BLaER1 treated with 17β-estradiol and CSF1 and Interleukin-3, amounts not matched to agents 10 nM and 100 nM (cell line): ENCODE data around the gene CHADL.

Experiments
- H3K27ac ChIP-seq, 11 experiments: shearing (Covaris generic); formaldehyde crosslinking; 2 replicates each; pipeline ENCODE4 v1.8.1; 2022
- H3K27me3 ChIP-seq, 11 experiments: shearing (Covaris generic); formaldehyde crosslinking; 2 replicates each; pipeline ENCODE4 v1.8.1; 2022
- H3K36me3 ChIP-seq, 11 experiments: shearing (Covaris generic); formaldehyde crosslinking; 2 replicates each; pipeline ENCODE4 v1.8.1; 2022
- H3K4me1 ChIP-seq, 10 experiments: shearing (Covaris generic); formaldehyde crosslinking; 2 replicates each; pipeline ENCODE4 v1.8.1; 2022
- H3K4me2 ChIP-seq, 11 experiments: shearing (Covaris generic); formaldehyde crosslinking; 2 replicates each; pipeline ENCODE4 v1.8.1; 2022
- H3K4me3 ChIP-seq, 10 experiments: shearing (Covaris generic); formaldehyde crosslinking; 2 replicates each; pipeline ENCODE4 v1.8.1; 2022
- H3K9ac ChIP-seq, 11 experiments: shearing (Covaris generic); formaldehyde crosslinking; 2 replicates each; pipeline ENCODE4 v1.8.1; 2022
- H3K9me3 ChIP-seq, 11 experiments: shearing (Covaris generic); formaldehyde crosslinking; replicated peaks in 1 of 11; 2 replicates each; pipeline ENCODE4 v1.8.1; 2022
- H4K20me1 ChIP-seq, 11 experiments: shearing (Covaris generic); formaldehyde crosslinking; 2 replicates each; pipeline ENCODE4 v1.8.1; 2022
- Cebpa-rat ChIP-seq, 11 experiments: shearing (Covaris generic); IDR thresholded peaks; 2 replicates each; pipeline ENCODE4 v1.8.1; 2022

CHADL gene

DNA sequence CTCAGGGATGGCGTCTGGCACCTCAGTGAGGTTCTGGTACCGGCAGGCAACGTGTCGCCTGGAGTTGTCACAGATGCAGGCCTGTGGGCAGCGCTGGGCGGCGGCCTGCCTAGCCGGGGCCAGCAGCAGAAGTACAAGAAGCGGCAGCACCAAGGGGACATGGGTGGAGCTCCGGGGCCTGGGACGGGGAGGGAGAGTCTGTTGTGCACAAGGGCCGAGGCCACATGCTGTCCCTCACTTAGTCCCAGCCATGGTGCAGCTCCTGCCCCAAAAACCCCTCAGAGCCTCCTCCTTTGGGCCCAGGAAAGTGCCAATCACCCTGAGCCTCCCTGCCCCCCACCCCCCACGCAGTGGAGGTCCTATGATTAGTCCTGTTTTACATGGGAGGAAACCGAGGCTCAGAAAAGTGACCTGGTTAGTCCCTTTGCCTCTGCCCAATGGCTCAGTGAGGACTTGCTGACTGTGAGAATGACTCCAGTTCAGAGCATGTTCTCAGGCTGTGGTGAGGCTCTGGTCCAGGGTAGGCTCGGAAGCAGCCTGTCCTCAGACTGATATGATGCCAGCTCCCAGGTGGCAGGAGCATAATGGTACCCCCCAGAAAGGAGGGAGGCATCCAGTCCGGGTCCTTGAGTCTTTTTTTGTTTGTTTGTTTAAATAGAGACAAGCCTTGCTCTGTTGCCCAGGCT lies 1.1 kb downstream of the CHADL start:
- peaks cover 0 to 35% (median 0%) of the 10 kb centered on the region in 11 experiments; a peak in 4 of 22 replicates for H4K20me1 ChIP-seq
- no peak overlapping the region for H3K4me3 ChIP-seq
- H3K27me3 ChIP-seq, result no peaks in the 10 kb centered on the region
- no peak overlapping the region for H3K27ac ChIP-seq
- peaks cover 0 to 23% (median 5%) of the 10 kb centered on the region in 11 experiments; a peak in 7 of 22 replicates for H3K36me3 ChIP-seq
- H3K4me2 ChIP-seq, result no peak overlapping the region
- H3K4me1 ChIP-seq, result peaks cover 8 to 31% (median 24%) of the 10 kb centered on the region in 10 experiments
- TF ChIP-seq Cebpa-rat (IDR thresholded peaks at IDR 0.05), result no peak
- no peaks in the 10 kb centered on the region for H3K9me3 ChIP-seq
- peak overlapping the region in 1 of 11 experiments; percentile 24; a peak in 1 of 22 replicates for H3K9ac ChIP-seq

DNA sequence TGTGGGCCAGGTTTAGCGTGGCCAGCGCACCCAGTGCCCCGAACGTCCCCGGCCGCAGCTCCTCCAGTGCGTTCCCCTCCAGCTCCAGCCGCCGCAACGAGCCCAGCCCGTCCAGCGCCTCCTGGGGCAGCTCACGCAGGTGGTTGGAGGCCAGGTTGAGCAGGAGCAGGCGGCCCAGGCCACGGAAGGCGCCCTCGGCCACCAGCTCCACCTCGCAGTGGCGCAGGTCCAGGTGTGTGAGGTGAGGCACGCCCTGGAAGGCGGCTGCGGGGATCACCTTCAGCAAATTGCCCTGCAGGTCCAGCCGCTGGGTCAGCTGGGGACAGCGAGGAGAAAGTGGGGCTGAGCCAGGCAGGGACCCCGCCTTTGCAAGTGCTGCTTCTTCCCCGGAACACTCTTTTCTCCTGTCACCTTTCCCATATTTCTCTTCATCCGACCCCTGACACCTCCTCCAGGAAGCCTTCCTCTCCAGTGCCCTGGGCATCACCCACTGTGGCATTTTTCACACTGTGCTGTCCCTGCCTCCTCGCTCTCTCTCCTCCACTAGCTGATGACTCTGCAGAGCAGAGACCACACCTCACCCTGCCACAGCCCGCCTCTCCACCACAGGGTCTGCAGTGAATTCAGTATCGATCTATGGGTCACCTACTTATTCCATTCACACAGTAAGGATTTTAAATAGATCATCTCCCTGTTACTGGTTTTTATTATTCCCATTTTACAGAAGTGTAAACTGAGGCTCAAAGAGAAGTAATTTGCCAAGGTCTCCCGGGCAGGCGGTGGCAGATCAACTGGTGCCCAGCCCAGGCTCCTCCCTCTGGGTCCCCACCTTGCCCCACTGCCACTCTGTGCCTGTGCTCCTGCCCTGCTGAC lies 1.9 kb downstream of the CHADL start:
- no peaks in the 10 kb centered on the region for H3K9me3 ChIP-seq
- peak overlapping the region; percentile 83 to 100 (median 96); a peak in 20 of 22 replicates for H3K4me2 ChIP-seq
- H3K36me3 ChIP-seq, result peaks cover 0 to 15% (median 0%) of the 10 kb centered on the region in 11 experiments; a peak in 3 of 22 replicates
- no peaks in the 10 kb centered on the region for H3K27me3 ChIP-seq
- peak overlapping the region in 5 of 11 experiments; percentile 67 to 74 (median 72); a peak in 8 of 22 replicates for H3K27ac ChIP-seq
- H3K4me1 ChIP-seq, result peaks cover 8 to 31% (median 24%) of the 10 kb centered on the region in 10 experiments
- H3K4me3 ChIP-seq, result peak overlapping the region in 7 of 10 experiments; percentile 58 to 65 (median 62); a peak in 11 of 20 replicates
- peaks cover 0 to 30% (median 0%) of the 10 kb centered on the region in 11 experiments; a peak in 3 of 22 replicates for H4K20me1 ChIP-seq
- TF ChIP-seq Cebpa-rat (IDR thresholded peaks at IDR 0.05), result no peak
- H3K9ac ChIP-seq, result peak overlapping the region in 10 of 11 experiments; percentile 68 to 81 (median 78); a peak in 17 of 22 replicates

- TF ChIP-seq Cebpa-rat (IDR thresholded peaks at IDR 0.05), result no peak
- Histone ChIP-seq H3K36me3 (peaks cover 0 to 7% (median 0%) of the 10 kb centered on the region in 11 experiments; a peak in 1 of 22 replicates), H3K9ac (peak overlapping the region; percentile 68 to 81 (median 77)), H3K9me3 (no peaks in the 10 kb centered on the region), H3K4me3 (peak overlapping the region; percentile 49 to 70 (median 62)), H3K4me1 (peaks cover 8 to 31% (median 24%) of the 10 kb centered on the region in 10 experiments), H3K27ac (peak overlapping the region; percentile 49 to 74 (median 67); a peak in 21 of 22 replicates), H4K20me1 (peaks cover 0 to 30% (median 0%) of the 10 kb centered on the region in 11 experiments; a peak in 2 of 22 replicates), H3K4me2 (peak overlapping the region; percentile 83 to 100 (median 96)), H3K27me3 (no peaks in the 10 kb centered on the region)
These were observed 2.8 kb downstream of the CHADL start for GRCh38 chr22:41237707-41238569.

DNA sequence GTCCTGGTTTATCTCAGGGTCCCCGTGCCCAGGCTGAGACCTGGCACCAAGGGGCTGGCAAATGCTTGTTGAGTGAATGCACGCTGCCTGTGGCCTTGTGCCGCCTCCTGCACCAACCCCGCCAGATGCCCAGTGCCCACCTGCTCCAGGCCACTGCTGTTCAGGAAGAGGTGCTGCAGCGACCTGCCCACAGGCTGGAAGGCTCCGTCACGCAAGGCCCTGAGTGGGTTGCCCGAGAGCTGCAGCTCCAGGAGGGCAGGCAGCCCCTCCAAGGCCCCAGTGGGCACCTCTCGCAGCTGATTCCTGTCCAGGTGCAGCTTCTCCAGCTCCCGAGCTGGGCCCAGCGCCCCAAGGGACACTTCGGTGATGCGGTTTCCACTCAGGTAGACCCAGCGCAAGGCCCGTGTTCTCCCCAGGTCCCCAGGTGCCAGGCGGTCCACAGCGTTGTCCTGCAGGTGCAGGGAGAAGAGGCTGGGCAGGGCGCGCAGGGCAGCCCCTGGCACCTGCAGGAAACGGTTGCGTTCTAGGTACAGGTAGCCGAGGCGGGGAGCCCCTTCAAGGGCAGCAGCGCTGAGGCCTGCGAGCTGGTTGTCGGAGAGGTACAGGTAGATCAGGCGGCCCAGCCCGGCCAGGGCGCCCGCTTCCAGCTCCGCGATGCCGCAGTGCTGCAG lies 3.6 kb downstream of the CHADL start:
- H3K27me3 ChIP-seq, result no peaks in the 10 kb centered on the region
- H3K36me3 ChIP-seq, result no peaks in the 10 kb centered on the region
- peak overlapping the region; percentile 83 to 100 (median 96) for H3K4me2 ChIP-seq
- H3K4me1 ChIP-seq, result peaks cover 8 to 31% (median 17%) of the 10 kb centered on the region in 10 experiments
- H3K4me3 ChIP-seq, result peak overlapping the region; percentile 49 to 70 (median 62)
- H3K9ac ChIP-seq, result peak overlapping the region; percentile 68 to 81 (median 77)
- TF ChIP-seq Cebpa-rat (IDR thresholded peaks at IDR 0.05), result no peak
- no peaks in the 10 kb centered on the region for H3K9me3 ChIP-seq
- H3K27ac ChIP-seq, result peak overlapping the region in 9 of 11 experiments; percentile 49 to 74 (median 67); a peak in 12 of 22 replicates
- peaks cover 0 to 30% (median 0%) of the 10 kb centered on the region in 11 experiments; a peak in 2 of 22 replicates for H4K20me1 ChIP-seq

DNA sequence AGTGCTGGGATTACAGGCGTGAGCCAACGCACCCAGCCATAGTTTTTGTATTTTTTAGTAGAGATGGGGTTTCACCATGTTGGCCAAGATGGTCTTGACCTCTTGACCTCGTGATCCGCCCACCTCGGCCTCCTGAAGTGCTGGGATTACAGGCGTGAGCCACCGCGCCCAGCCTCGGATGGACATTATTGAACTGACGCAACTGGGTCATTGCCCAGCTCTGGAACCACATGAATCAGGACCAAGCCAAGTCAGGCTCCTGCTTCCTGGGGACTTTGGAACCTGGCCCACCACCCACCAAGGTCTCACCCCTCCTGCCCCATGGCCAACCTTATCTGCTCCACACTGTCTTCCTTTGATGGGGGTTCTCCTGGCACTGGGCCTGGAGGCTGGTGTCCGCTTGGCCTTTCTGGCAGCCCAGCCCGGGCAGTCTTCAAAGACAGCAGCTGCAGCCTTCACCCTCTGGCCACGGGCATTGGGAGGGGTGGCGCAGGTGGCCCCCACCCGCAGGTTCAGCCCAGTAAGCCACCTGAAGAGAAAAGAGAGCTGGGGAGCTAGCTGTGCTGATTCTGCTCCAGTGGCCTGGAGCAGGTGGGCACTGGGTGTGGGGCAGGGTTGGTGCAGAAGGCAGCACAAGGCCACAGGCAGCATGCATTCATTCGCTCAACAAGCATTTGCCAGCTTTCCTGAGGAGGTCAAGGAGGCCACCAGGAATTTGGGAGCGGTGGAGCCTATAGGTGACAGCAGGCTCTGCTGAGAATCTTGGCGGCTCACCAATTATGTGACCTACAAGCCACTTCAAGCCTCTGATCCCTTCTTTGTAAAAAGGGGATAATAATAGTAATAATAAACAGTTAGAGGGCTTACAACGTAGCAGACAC lies 5.7 kb downstream of the CHADL start:
- Histone ChIP-seq H4K20me1 (peaks cover 0 to 27% (median 0%) of the 10 kb centered on the region in 11 experiments; a peak in 3 of 22 replicates), H3K36me3 (peaks cover 0 to 18% (median 9%) of the 10 kb centered on the region in 11 experiments; a peak in 9 of 22 replicates), H3K27me3 (no peaks in the 10 kb centered on the region), H3K9me3 (no peaks in the 10 kb centered on the region), H3K4me1 (peaks cover 8 to 32% (median 17%) of the 10 kb centered on the region in 10 experiments), H3K27ac (no peak overlapping the region), H3K9ac (no peak overlapping the region), H3K4me3 (no peak overlapping the region), H3K4me2 (no peak overlapping the region)
- no peak for TF ChIP-seq Cebpa-rat (IDR thresholded peaks at IDR 0.05)

GRCh38 chr22:41231369-41231768 lies 9.4 kb downstream of the CHADL start:
- H3K4me2 ChIP-seq, result no peak overlapping the region
- H3K27ac ChIP-seq, result no peak overlapping the region
- no peak overlapping the region for H3K4me3 ChIP-seq
- peaks cover 0 to 14% (median 7%) of the 10 kb centered on the region in 10 experiments; a peak in 11 of 20 replicates for H3K4me1 ChIP-seq
- H3K27me3 ChIP-seq, result no peaks in the 10 kb centered on the region
- no peaks in the 10 kb centered on the region for H3K9me3 ChIP-seq
- no peak overlapping the region for H3K9ac ChIP-seq
- peaks cover 15 to 54% (median 30%) of the 10 kb centered on the region in 11 experiments for H3K36me3 ChIP-seq
- peaks cover 0 to 12% (median 0%) of the 10 kb centered on the region in 11 experiments; a peak in 2 of 22 replicates for H4K20me1 ChIP-seq
- no peak for TF ChIP-seq Cebpa-rat (IDR thresholded peaks at IDR 0.05)

DNA sequence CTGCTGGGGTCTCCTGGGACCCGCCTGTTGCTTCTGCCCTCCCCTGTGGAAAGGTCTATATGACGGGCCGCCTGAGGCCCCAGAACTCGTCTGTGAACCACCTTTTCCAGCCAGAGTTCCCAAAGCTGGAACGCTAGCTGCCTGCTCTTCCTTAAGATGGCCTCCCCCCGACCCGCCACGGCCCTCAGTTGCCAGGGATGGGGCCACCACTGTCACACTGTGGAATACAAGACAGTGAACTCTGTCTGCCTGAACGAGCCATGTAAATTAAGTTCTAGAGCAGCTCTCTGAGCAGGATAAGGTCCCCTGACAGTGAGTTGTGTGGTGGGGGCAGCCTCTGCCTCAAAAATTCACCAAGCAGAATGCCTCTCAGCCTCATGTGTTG lies 10.3 kb downstream of the CHADL start:
- H3K36me3 ChIP-seq, result peaks cover 20 to 63% (median 38%) of the 10 kb centered on the region in 11 experiments
- no peak overlapping the region for H3K9ac ChIP-seq
- no peaks in the 10 kb centered on the region for H3K27me3 ChIP-seq
- H3K4me2 ChIP-seq, result no peak overlapping the region
- no peak overlapping the region for H3K4me3 ChIP-seq
- H3K4me1 ChIP-seq, result peaks cover 0 to 24% (median 6%) of the 10 kb centered on the region in 10 experiments; a peak in 11 of 20 replicates
- peak overlapping the region in 1 of 11 experiments; percentile 1; a peak in 1 of 22 replicates for H3K27ac ChIP-seq
- no peak for TF ChIP-seq Cebpa-rat (IDR thresholded peaks at IDR 0.05)
- no peaks in the 10 kb centered on the region for H3K9me3 ChIP-seq
- H4K20me1 ChIP-seq, result peaks cover 0 to 9% (median 0%) of the 10 kb centered on the region in 11 experiments; a peak in 2 of 22 replicates
